CD14-positive monocyte (primary cell): ENCODE measurements around the gene PLD3. TPM values are rescaled to one million over a fixed set of nuclear protein-coding genes. Genes with fewer than 3 reads are reported as not detected.
A peak's percentile ranks its signal among the peaks of the same experiment; 100 is the strongest.

Experiments used
- DNase-seq, 3 donors: peaks; one replicate each; pipeline ENCODE4 v3.0.0-alpha.2; 2011 to 2022
- H2AFZ ChIP-seq: 2 replicates; pipeline ENCODE4 v1.6.0; 2012; ENCODE audit warnings: mild to moderate bottlenecking, low read depth, low read length, inconsistent platforms; ENCODE audit not compliant: insufficient read depth, poor library complexity, severe bottlenecking
- H3K27ac ChIP-seq, 2 donors: 1 replicate in 1 of 2; 2 replicates in 1 of 2; pipeline ENCODE4 v1.5.1; 2012 to 2013; ENCODE audit warnings: low read length in 2 of 2, control low read depth in 1 of 2, inconsistent platforms in 1 of 2, low read depth in 1 of 2, mild to moderate bottlenecking in 1 of 2
- H3K27me3 ChIP-seq, 2 donors: one replicate each; pipeline versions ENCODE4 v1.6.0 to v1.6.1; 2011 to 2013; ENCODE audit warnings: low read length in 2 of 2; ENCODE audit not compliant: control insufficient read depth in 2 of 2, insufficient read depth in 2 of 2
- H3K36me3 ChIP-seq, 2 donors: replicated peaks in 1 of 2; 1 replicate in 1 of 2; 2 replicates in 1 of 2; pipeline versions ENCODE4 v1.5.1 to v1.6.1; 2012 to 2013; ENCODE audit warnings: low read length in 2 of 2, control low read depth in 1 of 2, inconsistent platforms in 1 of 2, mild to moderate bottlenecking in 1 of 2; ENCODE audit not compliant: insufficient read depth in 2 of 2, control insufficient read depth in 1 of 2
- H3K4me1 ChIP-seq, 2 donors: 1 replicate in 1 of 2; 2 replicates in 1 of 2; pipeline versions ENCODE4 v1.5.1 to v1.6.1; 2012 to 2013; ENCODE audit warnings: low read length in 2 of 2, control low read depth in 1 of 2, inconsistent platforms in 1 of 2, mild to moderate bottlenecking in 1 of 2, moderate library complexity in 1 of 2; ENCODE audit not compliant: insufficient read depth in 2 of 2, control insufficient read depth in 1 of 2
- H3K4me2 ChIP-seq: replicated peaks from 2 replicates; pipeline ENCODE3; 2012; ENCODE audit warnings: low read length, moderate library complexity, mild to moderate bottlenecking; ENCODE audit not compliant: poor library complexity, severe bottlenecking; ENCODE audit errors: extremely low read depth
- H3K4me3 ChIP-seq, 3 experiments: fragments of 200-600 bp in 1 of 3; sonication (generic) in 1 of 3; replicated peaks in 1 of 3; 1 replicate in 2 of 3; 2 replicates in 1 of 3; pipeline ENCODE4 v1.5.1; 2011 to 2013; ENCODE audit warnings: low read length in 3 of 3, mild to moderate bottlenecking in 3 of 3, control low read depth in 2 of 3, low read depth in 2 of 3, inconsistent platforms in 1 of 3, moderate library complexity in 1 of 3
- H3K79me2 ChIP-seq: 2 replicates; pipeline ENCODE4 v1.6.0; 2012; ENCODE audit warnings: mild to moderate bottlenecking, control low read depth, inconsistent platforms, low read length, moderate library complexity; ENCODE audit not compliant: insufficient read depth
- H3K9ac ChIP-seq: 2 replicates; pipeline ENCODE4 v1.6.0; 2017; ENCODE audit warnings: low read length, mild to moderate bottlenecking; ENCODE audit not compliant: insufficient read depth, poor library complexity, severe bottlenecking
- H3K9me3 ChIP-seq, 2 donors: replicated peaks in 1 of 2; 1 replicate in 1 of 2; 2 replicates in 1 of 2; pipeline versions ENCODE4 v1.5.1 to v1.6.1; 2012 to 2013; ENCODE audit warnings: low read length in 2 of 2, control low read depth in 1 of 2; ENCODE audit not compliant: control insufficient read depth in 1 of 2, insufficient read depth in 1 of 2
- H4K20me1 ChIP-seq: 2 replicates; pipeline ENCODE4 v1.6.0; 2012; ENCODE audit warnings: mild to moderate bottlenecking, low read length, control low read depth, moderate library complexity; ENCODE audit not compliant: insufficient read depth
- H3K27ac Mint-ChIP-seq, 7 donors: one replicate each; pipeline ENCODE4 v1.8.0; 2020; ENCODE audit warnings: mild to moderate bottlenecking in 7 of 7, mixed read lengths in 7 of 7, moderate library complexity in 6 of 7, inconsistent platforms in 2 of 7
- H3K27me3 Mint-ChIP-seq, 3 donors: one replicate each; pipeline ENCODE4 v1.8.0; 2021 to 2022; ENCODE audit warnings: low read depth in 3 of 3, mild to moderate bottlenecking in 3 of 3, mixed read lengths in 3 of 3, moderate library complexity in 3 of 3, inconsistent platforms in 1 of 3
- H3K36me3 Mint-ChIP-seq, 2 donors: one replicate each; pipeline ENCODE4 v1.8.0; 2020; ENCODE audit warnings: mixed read lengths in 2 of 2, inconsistent platforms in 1 of 2, mild to moderate bottlenecking in 1 of 2
- H3K4me1 Mint-ChIP-seq: one replicate; pipeline ENCODE4 v1.8.0; 2020; ENCODE audit warnings: mild to moderate bottlenecking, mixed read lengths
- H3K4me3 Mint-ChIP-seq, 2 donors: one replicate each; pipeline ENCODE4 v1.8.0; 2020; ENCODE audit warnings: mild to moderate bottlenecking in 2 of 2, mixed read lengths in 2 of 2, moderate library complexity in 1 of 2
- H3K9me3 Mint-ChIP-seq, 7 donors: one replicate each; pipeline ENCODE4 v1.8.0; 2020 to 2022; ENCODE audit warnings: mixed read lengths in 7 of 7, mild to moderate bottlenecking in 6 of 7, moderate library complexity in 6 of 7, inconsistent platforms in 2 of 7
- WGBS: methylation state at CpG from one replicate; pipeline ENCODE4 v1.1.5; 2013; ENCODE audit warnings: missing lambda C conversion rate; ENCODE audit not compliant: insufficient coverage; 5-methylcytosine and 5-hydroxymethylcytosine counted together
- intact Hi-C, 2 donors: fragments of 100-400 bp; cut with micrococcal nuclease; formaldehyde crosslinking; loops; one replicate each; pipeline versions ENCODE4 v1.15.0 to v1.15.1; 2023
- polyA plus RNA-seq, 3 donors: library from polyadenylated mRNA; depleted of rRNA in 1 of 3; unstranded in 2 of 3; stranded (reverse) in 1 of 3; fragments of 300-500 nt in 2 of 3; fragments of >200 nt in 1 of 3; fragmentation: Illumina TruSeq in 2 of 3; gene quantifications; 1 replicate in 2 of 3; 2 replicates in 1 of 3; pipeline ENCODE4 v1.2.3, GENCODE V29; 2012 to 2021
- small RNA-seq: library from RNA; depleted of rRNA; stranded (forward); fragments of <200 nt; gene quantifications from one replicate; pipeline ENCODE3, GENCODE V24; 2012; ENCODE audit warnings: low read depth; ENCODE audit not compliant: insufficient read length
- TF ChIP-seq, protein P1 (sequence below): fragments of 200-600 bp; IDR thresholded peaks from one replicate; pipeline ENCODE4 v1.8.0; 2022; ENCODE audit warnings: antibody characterized with exemption, mild to moderate bottlenecking

PLD3 gene
- polyA plus RNA-seq, 3 donors, result 168 to 334 (median 170) TPM

DNA sequence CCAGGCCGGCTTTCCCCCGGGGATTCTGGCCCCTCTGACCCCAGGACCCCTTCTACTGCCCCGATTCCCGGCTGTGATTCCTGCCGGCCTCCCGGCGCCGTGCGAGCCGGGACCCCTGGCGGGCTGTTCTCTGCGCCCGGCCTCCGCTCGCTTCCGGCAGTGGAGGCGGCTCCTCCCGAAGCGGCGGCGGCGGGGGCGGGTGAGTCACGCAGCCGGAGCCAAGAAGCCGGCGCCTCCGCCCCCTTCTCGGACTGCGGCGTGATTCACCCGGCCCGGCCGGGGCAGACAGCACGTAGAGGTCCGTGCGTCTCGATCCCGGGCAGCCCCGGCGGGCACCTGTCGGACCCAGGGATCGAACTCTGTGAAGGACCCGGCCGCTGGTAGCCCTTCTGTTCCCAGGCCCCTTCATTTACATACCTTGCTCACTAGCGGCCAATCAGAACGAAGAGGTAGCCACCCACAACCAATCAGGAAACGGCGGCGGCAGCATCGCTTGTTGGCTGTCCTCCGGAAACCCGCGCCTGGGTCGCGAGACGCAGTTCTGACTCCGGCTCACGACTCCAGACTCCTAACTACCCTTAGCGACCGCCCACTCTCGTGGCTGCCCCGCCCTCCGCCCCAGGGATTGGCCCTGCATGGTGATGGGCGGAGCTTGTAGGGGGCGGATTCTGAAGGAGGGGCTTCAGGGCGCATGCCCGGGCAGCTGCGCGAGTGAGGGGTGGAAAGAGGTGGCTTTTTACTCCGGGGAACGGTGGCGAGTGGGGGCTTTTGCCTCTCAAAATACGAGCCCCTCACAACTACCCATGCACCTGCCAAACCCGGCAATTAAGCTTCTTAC is 77.2 kb downstream of the PLD3 start, which contains the start of gene SERTAD1:
Gene SERTAD1 (minus strand): TSS at position 543 of the 838 bp plus-strand sequence. CDS start 2,446 bp downstream, outside the sequence.
- Histone ChIP-seq H3K9ac (peak within 1 kb of the TSS; percentile 91), H2AFZ (peak within 1 kb of the TSS; percentile 84), H4K20me1 (peaks cover 22% of the 10 kb centered on the region), H3K4me3 (peak within 1 kb of the TSS; percentile 93 to 97 (median 94)), H3K27me3 (no peaks in the 10 kb centered on the region), H3K9me3 (no peaks in the 10 kb centered on the region), H3K27ac (peak within 1 kb of the TSS; percentile 97 to 99), H3K4me1 (peaks cover 19 to 28% of the 10 kb centered on the region in 2 donors), H3K36me3 (peaks cover 12 to 13% of the 10 kb centered on the region in 2 donors), H3K79me2 (peaks cover 37% of the 10 kb centered on the region), H3K4me2 (peak within 1 kb of the TSS; percentile 83)
- Mint-ChIP-seq H3K4me3 (peak within 1 kb of the TSS; percentile 99), H3K4me1 (peaks cover 21% of the 10 kb centered on the region), H3K27ac (peak within 1 kb of the TSS; percentile 94 to 100 (median 98)), H3K9me3 (no peaks in the 10 kb centered on the region), H3K36me3 (peaks cover 14 to 15% of the 10 kb centered on the region in 2 donors), H3K27me3 (peaks cover 0 to 3% (median 0%) of the 10 kb centered on the region in 3 donors)
- peak; percentile 99 for DNase-seq
- intact Hi-C loops, result loop anchor here in 1 of 2 donors (1.0 to 10.0 kb wide), 2 partner anchors 18 to 121 kb away; no protein-coding TSS in a partner anchor
- TF ChIP-seq, protein P1, sequence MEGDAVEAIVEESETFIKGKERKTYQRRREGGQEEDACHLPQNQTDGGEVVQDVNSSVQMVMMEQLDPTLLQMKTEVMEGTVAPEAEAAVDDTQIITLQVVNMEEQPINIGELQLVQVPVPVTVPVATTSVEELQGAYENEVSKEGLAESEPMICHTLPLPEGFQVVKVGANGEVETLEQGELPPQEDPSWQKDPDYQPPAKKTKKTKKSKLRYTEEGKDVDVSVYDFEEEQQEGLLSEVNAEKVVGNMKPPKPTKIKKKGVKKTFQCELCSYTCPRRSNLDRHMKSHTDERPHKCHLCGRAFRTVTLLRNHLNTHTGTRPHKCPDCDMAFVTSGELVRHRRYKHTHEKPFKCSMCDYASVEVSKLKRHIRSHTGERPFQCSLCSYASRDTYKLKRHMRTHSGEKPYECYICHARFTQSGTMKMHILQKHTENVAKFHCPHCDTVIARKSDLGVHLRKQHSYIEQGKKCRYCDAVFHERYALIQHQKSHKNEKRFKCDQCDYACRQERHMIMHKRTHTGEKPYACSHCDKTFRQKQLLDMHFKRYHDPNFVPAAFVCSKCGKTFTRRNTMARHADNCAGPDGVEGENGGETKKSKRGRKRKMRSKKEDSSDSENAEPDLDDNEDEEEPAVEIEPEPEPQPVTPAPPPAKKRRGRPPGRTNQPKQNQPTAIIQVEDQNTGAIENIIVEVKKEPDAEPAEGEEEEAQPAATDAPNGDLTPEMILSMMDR, result peak; percentile 77
- WGBS, result 0% methylated on average over 63 of the region's 75 CpGs

Small RNA genes within 50 kb of the gene (small RNA-seq; reads per million reads assigned to genes)
- not detected for gene MIR6796
- not detected for gene RF00019
- not detected for gene RNU6-945P

Other genes starting within 250 kb of the PLD3 start
- 1 to 10 TPM in 1 of 3 donors, under 1 TPM in 1, not detected in 1; 0.05 to 9.1 TPM for gene MAP3K10, start 157.3 kb upstream of the PLD3 start, polyA plus RNA-seq
- gene TTC9B, start 130.3 kb upstream of the PLD3 start, polyA plus RNA-seq, result not detected
- gene CCNP, start 122.0 kb upstream of the PLD3 start, polyA plus RNA-seq, result under 1 TPM in 1 of 3 donors, not detected in 2; 0.12 TPM
- 100 to 1,000 TPM in 1 of 3 donors, 10 to 100 TPM in 2; 11.4 to 122 (median 16.3) TPM for gene AKT2, start 63.4 kb upstream of the PLD3 start, polyA plus RNA-seq
- gene C19orf47, start 298 bp upstream of the PLD3 start, polyA plus RNA-seq, result 10 to 100 TPM in 1 of 3 donors, 1 to 10 TPM in 2; 7.6 to 10.2 (median 8.0) TPM
- under 1 TPM in 1 of 3 donors, not detected in 2; 0.09 TPM for gene HIPK4, start 41.5 kb downstream of the PLD3 start, polyA plus RNA-seq
- gene PRX, start 64.7 kb downstream of the PLD3 start, polyA plus RNA-seq, result under 1 TPM in 2 of 3 donors, not detected in 1; 0.13 to 0.76 TPM
- 10 to 100 TPM; 21.0 to 55.9 (median 21.6) TPM for gene SERTAD1, start 77.3 kb downstream of the PLD3 start, polyA plus RNA-seq
- 10 to 100 TPM; 30.4 to 57.2 (median 49.4) TPM for gene SERTAD3, start 95.6 kb downstream of the PLD3 start, polyA plus RNA-seq
- gene BLVRB, start 117.0 kb downstream of the PLD3 start, polyA plus RNA-seq, result 100 to 1,000 TPM; 299 to 625 (median 601) TPM
- gene SPTBN4, start 118.3 kb downstream of the PLD3 start, polyA plus RNA-seq, result under 1 TPM in 1 of 3 donors, not detected in 2; 0.07 TPM
- 100 to 1,000 TPM; 234 to 324 (median 284) TPM for gene SHKBP1, start 228.2 kb downstream of the PLD3 start, polyA plus RNA-seq